Tibial nerve (tissue), 4 donors: ENCODE results near the gene MMP1. TPM values are rescaled to one million over a fixed set of nuclear protein-coding genes. Genes with fewer than 3 reads are reported as not detected.

ENCODE experiments used
- DNase-seq, 2 donors: peaks; one replicate each; pipeline ENCODE4 v3.0.0-alpha.2; 2019; ENCODE audit warnings: low spot score in 2 of 2
- H3K27ac ChIP-seq, 4 donors: fragments of 200-600 bp; sonication (generic) in 3 of 4; one replicate each; pipeline ENCODE4 v1.5.1; 2017 to 2019; ENCODE audit warnings: mild to moderate bottlenecking in 1 of 4
- H3K27me3 ChIP-seq, 2 donors: fragments of 200-600 bp; sonication (generic) in 1 of 2; one replicate each; pipeline versions ENCODE4 v1.5.1 to v1.6.0; 2017 to 2019
- H3K36me3 ChIP-seq, 3 donors: fragments of 200-600 bp; sonication (generic); one replicate each; pipeline ENCODE4 v1.5.1; 2018 to 2019
- H3K4me1 ChIP-seq, 4 donors: fragments of 200-600 bp; sonication (generic) in 3 of 4; one replicate each; pipeline ENCODE4 v1.5.1; 2017 to 2019
- H3K4me3 ChIP-seq, 4 donors: fragments of 200-600 bp; sonication (generic) in 3 of 4; one replicate each; pipeline ENCODE4 v1.5.1; 2017 to 2019; ENCODE audit warnings: mild to moderate bottlenecking in 1 of 4, moderate library complexity in 1 of 4
- H3K9me3 ChIP-seq, 4 donors: fragments of 200-600 bp; sonication (generic) in 3 of 4; one replicate each; pipeline ENCODE4 v1.5.1; 2017 to 2019
- CTCF ChIP-seq, 5 experiments: fragments of 200-600 bp in 3 of 5; fragments of 450-650 bp in 2 of 5; sonication (generic) in 3 of 5; IDR thresholded peaks; one replicate each; pipeline ENCODE4 v1.5.1; 2016 to 2019; ENCODE audit warnings: antibody characterized with exemption in 5 of 5, mild to moderate bottlenecking in 3 of 5, moderate library complexity in 2 of 5
- EP300 ChIP-seq, 2 donors: sonication (generic); formaldehyde crosslinking; IDR thresholded peaks; one replicate each; pipeline ENCODE4 v1.6.1; 2017; ENCODE audit warnings: antibody characterized with exemption in 2 of 2, mild to moderate bottlenecking in 1 of 2
- POLR2A ChIP-seq, 2 donors: fragments of 450-650 bp; IDR thresholded peaks; one replicate each; pipeline ENCODE4 v1.6.1; 2017; ENCODE audit warnings: antibody characterized with exemption in 2 of 2, mild to moderate bottlenecking in 2 of 2, moderate library complexity in 2 of 2
- WGBS, 2 donors: methylation state at CpG; one replicate each; pipeline ENCODE4 v1.1.5; 2018; 5-methylcytosine and 5-hydroxymethylcytosine counted together
- total RNA-seq, 4 donors: library from RNA; depleted of rRNA; stranded (reverse); fragments of >200 nt; gene quantifications; one replicate each; pipeline ENCODE4 v1.1.0, GENCODE V29; 2016

The MMP1 gene
- total RNA-seq, 4 donors from 2014 or later = not detected

- no peaks in the 10 kb centered on the region for H3K36me3 ChIP-seq
- TF ChIP-seq CTCF (IDR thresholded peaks at IDR 0.05) (no peak), POLR2A (IDR thresholded peaks at IDR 0.05) (no peak), EP300 (IDR thresholded peaks at IDR 0.05) (no peak)
- 78 to 79% methylated on average over 8 of the region's 8 CpGs for WGBS, 2 donors
- no peaks in the 10 kb centered on the region for H3K9me3 ChIP-seq
- H3K27ac ChIP-seq = no peak overlapping the region
- no peaks in the 10 kb centered on the region for H3K27me3 ChIP-seq
- DNase-seq = no peak
- no peaks in the 10 kb centered on the region for H3K4me1 ChIP-seq
- H3K4me3 ChIP-seq = no peak overlapping the region
Observed at GRCh38 chr11:102788334-102788995, 9.5 kb downstream of the MMP1 start.

- Histone ChIP-seq H3K27ac (no peak overlapping the region), H3K4me3 (no peak overlapping the region), H3K27me3 (no peaks in the 10 kb centered on the region), H3K9me3 (no peaks in the 10 kb centered on the region), H3K36me3 (no peaks in the 10 kb centered on the region), H3K4me1 (no peaks in the 10 kb centered on the region)
- DNase-seq = no peak
- 87 to 91% methylated on average over 3 of the region's 3 CpGs for WGBS, 2 donors
- no peak for TF ChIP-seq CTCF (IDR thresholded peaks at IDR 0.05)
Observed at GRCh38 chr11:102784380-102784779, 13.6 kb downstream of the MMP1 start.

GRCh38 chr11:102783720-102784119 lies 14.2 kb downstream of the MMP1 start:
- WGBS, 2 donors = 66 to 68% methylated on average over 2 of the region's 2 CpGs
- H3K9me3 ChIP-seq = no peaks in the 10 kb centered on the region
- no peaks in the 10 kb centered on the region for H3K27me3 ChIP-seq
- no peaks in the 10 kb centered on the region for H3K4me1 ChIP-seq
- no peak for DNase-seq
- no peak overlapping the region for H3K27ac ChIP-seq
- no peak overlapping the region for H3K4me3 ChIP-seq
- H3K36me3 ChIP-seq = no peaks in the 10 kb centered on the region
- TF ChIP-seq POLR2A (IDR thresholded peaks at IDR 0.05) = no peak
- no peak for TF ChIP-seq CTCF (IDR thresholded peaks at IDR 0.05)
- TF ChIP-seq EP300 (IDR thresholded peaks at IDR 0.05) = no peak

GRCh38 chr11:102783016-102783415 lies 14.9 kb downstream of the MMP1 start:
- Histone ChIP-seq H3K36me3 (no peaks in the 10 kb centered on the region), H3K4me3 (no peak overlapping the region)
- TF ChIP-seq POLR2A (IDR thresholded peaks at IDR 0.05) = no peak
- TF ChIP-seq EP300 (IDR thresholded peaks at IDR 0.05) = no peak
- TF ChIP-seq CTCF (IDR thresholded peaks at IDR 0.05) = no peak

GRCh38 chr11:102781676-102782075 lies 16.3 kb downstream of the MMP1 start:
- TF ChIP-seq EP300 (IDR thresholded peaks at IDR 0.05) (no peak), POLR2A (IDR thresholded peaks at IDR 0.05) (no peak), CTCF (IDR thresholded peaks at IDR 0.05) (no peak)
- WGBS, 2 donors = 92 to 93% methylated on average over 2 of the region's 2 CpGs
- Histone ChIP-seq H3K27ac (no peak overlapping the region), H3K4me1 (no peaks in the 10 kb centered on the region), H3K4me3 (no peak overlapping the region), H3K9me3 (no peaks in the 10 kb centered on the region), H3K27me3 (no peaks in the 10 kb centered on the region), H3K36me3 (no peaks in the 10 kb centered on the region)
- no peak for DNase-seq

More at GRCh38 chr11:102783016-102783415, 14.9 kb downstream of the MMP1 start:
- H3K4me1 ChIP-seq = no peaks in the 10 kb centered on the region
- H3K27me3 ChIP-seq = no peaks in the 10 kb centered on the region
- no peak overlapping the region for H3K27ac ChIP-seq
- no peak for DNase-seq
- no peaks in the 10 kb centered on the region for H3K9me3 ChIP-seq
